ENCODE data around the gene CCDC85C.
A peak's percentile ranks its signal among the peaks of the same experiment; 100 is the strongest.

The CCDC85C gene

DNA sequence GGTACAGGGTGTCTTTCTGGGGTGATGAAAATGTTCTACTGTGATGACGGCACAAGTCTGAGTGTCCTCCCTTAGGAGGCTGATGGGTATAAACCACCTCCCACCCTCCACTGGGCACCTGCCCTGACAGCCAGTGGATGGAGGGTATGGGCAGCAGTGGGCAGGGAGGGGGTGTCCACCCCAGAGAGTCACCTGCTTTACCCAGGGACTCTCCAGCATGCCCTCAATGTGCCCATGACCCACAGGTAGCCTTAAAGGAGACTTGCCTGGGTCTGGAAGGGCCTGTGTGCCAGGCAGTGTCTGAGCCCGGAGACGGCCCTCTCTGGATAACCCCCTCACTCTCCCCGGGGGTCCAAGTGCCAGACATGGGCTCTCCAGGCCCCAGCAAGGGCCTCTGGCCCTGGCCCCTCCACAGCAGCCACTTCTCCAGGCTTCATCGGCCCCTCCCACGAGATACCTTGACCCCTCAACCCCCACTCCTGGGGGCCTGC, 84.0 kb downstream of the CCDC85C start:
- H3K4me3 ChIP-seq (ENCODE audit: low read depth, low read length), result no peak overlapping the region
- no peaks in the 10 kb centered on the region for H3K27me3 ChIP-seq
- TF ChIP-seq, protein P1, sequence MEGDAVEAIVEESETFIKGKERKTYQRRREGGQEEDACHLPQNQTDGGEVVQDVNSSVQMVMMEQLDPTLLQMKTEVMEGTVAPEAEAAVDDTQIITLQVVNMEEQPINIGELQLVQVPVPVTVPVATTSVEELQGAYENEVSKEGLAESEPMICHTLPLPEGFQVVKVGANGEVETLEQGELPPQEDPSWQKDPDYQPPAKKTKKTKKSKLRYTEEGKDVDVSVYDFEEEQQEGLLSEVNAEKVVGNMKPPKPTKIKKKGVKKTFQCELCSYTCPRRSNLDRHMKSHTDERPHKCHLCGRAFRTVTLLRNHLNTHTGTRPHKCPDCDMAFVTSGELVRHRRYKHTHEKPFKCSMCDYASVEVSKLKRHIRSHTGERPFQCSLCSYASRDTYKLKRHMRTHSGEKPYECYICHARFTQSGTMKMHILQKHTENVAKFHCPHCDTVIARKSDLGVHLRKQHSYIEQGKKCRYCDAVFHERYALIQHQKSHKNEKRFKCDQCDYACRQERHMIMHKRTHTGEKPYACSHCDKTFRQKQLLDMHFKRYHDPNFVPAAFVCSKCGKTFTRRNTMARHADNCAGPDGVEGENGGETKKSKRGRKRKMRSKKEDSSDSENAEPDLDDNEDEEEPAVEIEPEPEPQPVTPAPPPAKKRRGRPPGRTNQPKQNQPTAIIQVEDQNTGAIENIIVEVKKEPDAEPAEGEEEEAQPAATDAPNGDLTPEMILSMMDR (IDR thresholded peaks at IDR 0.05; ENCODE audit: low read depth, low read length), result no peak
- peak; percentile 3 for DNase-seq
- H3K36me3 ChIP-seq, result peaks cover 40% of the 10 kb centered on the region
- H3K9me3 ChIP-seq, result no peaks in the 10 kb centered on the region
- H3K4me1 ChIP-seq, result peaks cover 13% of the 10 kb centered on the region

DNA sequence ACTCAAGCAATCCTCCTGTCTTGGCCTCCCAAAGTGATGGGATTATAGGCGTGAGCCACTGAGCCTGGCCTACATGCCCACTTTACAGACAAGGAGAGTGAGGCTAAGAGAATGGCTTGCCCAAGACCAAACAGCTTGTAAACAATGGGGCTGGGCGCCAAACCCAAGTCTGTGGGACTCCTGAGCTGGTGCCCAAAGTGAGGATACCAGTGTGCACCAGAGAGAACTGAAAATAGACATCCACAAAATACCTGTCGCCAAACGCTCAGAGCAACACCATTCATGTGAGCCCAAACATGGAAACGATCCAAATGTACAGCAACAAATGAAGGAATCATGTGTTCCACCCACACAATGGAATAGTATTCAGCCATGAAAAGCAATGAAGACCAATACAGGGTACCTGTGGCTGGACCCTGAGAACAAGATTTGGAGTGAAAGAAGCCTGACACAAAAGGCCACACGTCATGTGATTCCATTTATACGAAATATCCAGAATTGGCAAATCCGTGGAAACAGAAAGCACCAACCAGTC, 84.6 kb downstream of the CCDC85C start:
- Histone ChIP-seq H3K4me1 (peaks cover 7% of the 10 kb centered on the region), H3K9me3 (no peaks in the 10 kb centered on the region), H3K36me3 (peaks cover 46% of the 10 kb centered on the region), H3K4me3 (ENCODE audit: low read depth, low read length) (no peak overlapping the region), H3K27me3 (no peaks in the 10 kb centered on the region)
- TF ChIP-seq, protein P1 (IDR thresholded peaks at IDR 0.05; ENCODE audit: low read depth, low read length), result no peak
- DNase-seq, result peak; percentile 3

DNA sequence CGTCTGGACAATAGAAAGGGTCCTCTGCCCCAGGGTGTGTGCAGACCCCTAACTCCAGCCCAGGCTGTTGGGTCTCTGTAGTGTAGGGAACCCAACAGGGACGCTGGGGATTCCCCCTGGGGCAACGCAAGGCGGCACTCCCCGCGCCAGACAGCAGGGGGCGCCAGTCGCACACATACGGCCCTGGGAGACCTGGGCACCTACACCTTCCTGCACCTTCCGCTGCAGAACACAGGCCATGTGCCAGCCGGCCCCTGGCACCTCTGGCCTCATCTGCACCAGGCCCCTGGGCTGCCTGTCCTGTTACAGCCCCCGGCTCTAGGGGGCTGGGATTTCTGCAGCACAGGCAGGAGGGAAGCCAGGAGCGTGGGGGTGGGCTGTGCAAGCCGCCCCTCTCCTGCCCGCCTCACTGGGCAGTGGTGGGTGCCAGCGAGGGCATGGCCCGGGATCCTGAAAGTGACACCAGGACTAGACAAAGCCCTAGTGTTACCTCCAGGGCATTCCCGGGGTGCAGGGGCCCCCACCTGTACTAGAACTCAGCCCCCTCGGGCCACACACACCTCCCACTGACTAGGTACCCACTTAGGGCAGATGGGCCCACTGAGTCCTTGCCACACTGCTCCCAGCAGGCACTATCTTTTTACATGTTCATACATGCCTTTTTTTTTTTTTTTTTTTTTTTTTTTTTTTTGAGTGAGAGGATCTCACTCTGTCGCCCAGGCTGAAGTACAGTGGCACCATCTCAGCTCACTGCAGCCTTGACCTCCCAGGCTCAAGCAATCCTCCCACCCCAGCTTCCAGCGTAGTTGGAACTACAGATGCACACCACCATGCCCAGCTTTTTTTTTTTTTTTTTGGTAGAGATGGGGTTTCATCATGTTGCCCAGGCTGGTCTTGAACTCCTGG, 85.3 kb downstream of the CCDC85C start:
- no peak overlapping the region for H3K4me3 ChIP-seq (ENCODE audit: low read depth, low read length)
- TF ChIP-seq, protein P1 (IDR thresholded peaks at IDR 0.05; ENCODE audit: low read depth, low read length), result peak; percentile 93
- no peaks in the 10 kb centered on the region for H3K27me3 ChIP-seq
- peak; percentile 79 for DNase-seq
- H3K9me3 ChIP-seq, result no peaks in the 10 kb centered on the region
- peaks cover 4% of the 10 kb centered on the region for H3K4me1 ChIP-seq
- H3K36me3 ChIP-seq, result peaks cover 53% of the 10 kb centered on the region

DNA sequence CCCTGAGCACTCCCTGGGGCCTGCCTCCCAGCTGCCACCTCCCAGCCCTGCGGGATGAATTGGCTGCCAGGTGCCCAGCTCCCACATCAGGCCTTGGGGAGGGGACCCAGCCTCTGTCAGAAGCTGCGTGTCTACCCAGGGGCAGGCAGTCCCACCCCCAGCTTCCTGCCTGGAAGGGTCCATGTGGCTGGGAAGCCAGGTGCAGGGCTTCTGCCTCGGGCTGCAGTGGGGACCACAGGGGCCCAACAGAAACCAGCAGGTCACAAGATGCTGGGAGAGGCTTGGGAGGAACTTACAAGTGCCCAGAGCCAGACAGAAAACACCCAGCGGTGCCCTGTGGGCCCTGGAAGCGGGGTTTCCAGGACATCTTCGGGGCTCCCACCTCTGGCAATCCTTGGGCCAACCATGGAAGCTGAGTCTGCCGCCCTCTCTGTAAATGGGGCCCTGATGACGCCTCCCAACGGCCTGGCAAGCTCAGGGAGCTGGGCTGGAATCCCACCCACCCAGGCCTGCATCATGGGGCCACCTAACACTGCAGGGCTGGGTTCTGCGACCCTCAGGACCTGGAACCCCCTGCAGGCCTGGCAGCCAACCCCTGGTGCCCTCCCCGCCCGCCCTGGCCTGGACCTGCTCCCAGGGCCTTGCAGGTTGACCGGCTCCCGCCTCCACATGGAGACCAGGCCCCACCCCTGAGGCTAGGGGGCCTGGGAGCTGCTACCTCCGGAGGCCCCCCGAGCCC, 86.2 kb downstream of the CCDC85C start:
- Histone ChIP-seq H3K27me3 (no peaks in the 10 kb centered on the region), H3K4me1 (no peaks in the 10 kb centered on the region), H3K36me3 (peaks cover 61% of the 10 kb centered on the region), H3K4me3 (ENCODE audit: low read depth, low read length) (no peak overlapping the region), H3K9me3 (no peaks in the 10 kb centered on the region)
- DNase-seq, result peak; percentile 12
- TF ChIP-seq, protein P1 (IDR thresholded peaks at IDR 0.05; ENCODE audit: low read depth, low read length), result no peak

DNA sequence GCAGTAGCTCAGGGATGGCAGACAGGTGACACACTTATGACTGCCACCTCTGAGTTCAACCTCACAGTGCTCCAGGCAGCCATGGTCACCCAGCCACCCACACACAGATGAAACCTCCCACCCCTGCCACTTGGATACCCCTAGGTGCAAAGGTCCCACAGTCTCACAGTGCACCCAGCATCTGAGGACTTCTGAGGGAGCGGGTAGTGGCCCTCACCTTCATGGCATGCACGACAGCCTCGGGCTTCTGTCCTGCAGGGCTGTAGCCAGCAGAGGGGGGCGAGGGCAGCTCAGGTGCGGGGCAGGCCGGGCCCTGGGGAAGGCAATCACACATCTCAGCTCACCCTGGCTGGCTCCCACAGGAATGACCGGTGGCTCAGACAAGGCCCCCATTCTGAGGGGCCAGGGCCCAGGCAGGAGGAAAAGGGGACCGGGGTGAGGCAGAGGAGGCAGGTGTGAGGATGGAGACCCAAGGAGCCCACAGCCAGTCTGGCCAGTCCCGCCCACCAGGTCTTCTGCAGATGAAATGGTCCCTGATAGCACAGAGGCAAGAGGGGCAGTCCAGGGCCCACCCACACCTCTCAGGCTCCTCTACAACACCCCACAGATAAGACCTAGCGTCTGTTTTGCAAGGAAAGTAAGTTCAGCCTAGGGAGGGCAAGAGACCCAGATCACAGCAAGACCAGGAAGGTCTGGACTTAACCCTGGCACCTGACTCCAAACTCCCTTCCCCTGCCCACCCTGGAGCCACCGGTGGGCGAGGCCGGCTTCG, 87.0 kb downstream of the CCDC85C start:
- no peaks in the 10 kb centered on the region for H3K9me3 ChIP-seq
- TF ChIP-seq, protein P1 (IDR thresholded peaks at IDR 0.05; ENCODE audit: low read depth, low read length), result no peak
- no peaks in the 10 kb centered on the region for H3K4me1 ChIP-seq
- H3K36me3 ChIP-seq, result peaks cover 61% of the 10 kb centered on the region
- H3K4me3 ChIP-seq (ENCODE audit: low read depth, low read length), result no peak overlapping the region
- no peaks in the 10 kb centered on the region for H3K27me3 ChIP-seq
- DNase-seq, result peak; percentile 8
